Measurements from ENCODE around the gene ARID3B. TPM values are rescaled to one million over a fixed set of nuclear protein-coding genes. Genes with fewer than 3 reads are reported as not detected.

ARID3B gene, protein sequence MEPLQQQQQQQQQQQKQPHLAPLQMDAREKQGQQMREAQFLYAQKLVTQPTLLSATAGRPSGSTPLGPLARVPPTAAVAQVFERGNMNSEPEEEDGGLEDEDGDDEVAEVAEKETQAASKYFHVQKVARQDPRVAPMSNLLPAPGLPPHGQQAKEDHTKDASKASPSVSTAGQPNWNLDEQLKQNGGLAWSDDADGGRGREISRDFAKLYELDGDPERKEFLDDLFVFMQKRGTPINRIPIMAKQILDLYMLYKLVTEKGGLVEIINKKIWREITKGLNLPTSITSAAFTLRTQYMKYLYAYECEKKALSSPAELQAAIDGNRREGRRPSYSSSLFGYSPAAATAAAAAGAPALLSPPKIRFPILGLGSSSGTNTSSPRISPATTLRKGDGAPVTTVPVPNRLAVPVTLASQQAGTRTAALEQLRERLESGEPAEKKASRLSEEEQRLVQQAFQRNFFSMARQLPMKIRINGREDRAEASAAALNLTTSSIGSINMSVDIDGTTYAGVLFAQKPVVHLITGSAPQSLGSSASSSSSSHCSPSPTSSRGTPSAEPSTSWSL
- 10 to 100 TPM; 36.2 to 48.7 (median 42.9) TPM for total RNA-seq
- 18.5 TPM for total RNA-seq (2013)
- 26.2 to 88.5 (median 44.5) reads per million in 29 experiments for total RNA-seq

DNA sequence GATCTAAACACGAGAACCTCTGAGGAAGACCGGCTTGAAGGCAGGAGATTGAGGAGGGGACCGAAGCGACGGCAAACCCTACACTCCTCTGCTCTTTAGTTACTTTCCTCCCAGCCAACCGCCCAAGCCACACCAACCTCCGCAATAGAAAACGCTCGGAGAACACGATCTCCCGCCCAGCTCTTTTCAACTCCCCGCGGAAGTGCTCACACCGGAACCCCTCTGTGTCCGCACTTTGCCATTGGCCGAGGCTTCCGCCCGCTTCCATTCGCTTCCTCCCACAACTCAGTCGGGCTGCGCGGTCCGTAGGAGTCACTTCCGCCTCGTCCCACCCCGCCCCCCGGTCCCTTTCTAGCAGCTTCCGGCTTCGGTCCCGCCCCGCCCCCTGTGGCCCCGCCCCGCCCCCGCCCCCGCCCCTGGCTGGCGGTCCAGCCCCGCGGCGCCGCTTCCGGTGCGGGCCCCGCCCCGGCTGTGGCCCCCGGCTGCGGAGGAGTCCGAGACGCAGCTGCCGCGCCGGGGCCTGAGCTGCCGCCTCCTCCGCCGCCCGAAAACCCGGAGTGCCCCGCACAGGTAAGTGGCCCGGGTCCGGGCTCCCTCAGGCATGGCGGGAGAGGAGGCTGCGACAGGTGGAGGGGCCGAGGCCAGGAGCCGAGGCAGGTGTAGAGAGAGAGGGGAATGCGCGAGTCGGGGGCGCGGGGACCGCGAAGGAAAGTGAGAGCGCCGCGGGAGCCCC lies at the start of gene ARID3B:
ARID3B (plus strand) TSS at position 460 of the 733 bp plus-strand sequence. CDS start 2,717 bp downstream, outside the sequence.
- peak within 1 kb of the TSS; percentile 92 to 96 for H3K27ac Mint-ChIP-seq
- under 1% methylated on average over 48 of the region's 73 CpGs for WGBS (ENCODE audit: insufficient coverage)

DNA sequence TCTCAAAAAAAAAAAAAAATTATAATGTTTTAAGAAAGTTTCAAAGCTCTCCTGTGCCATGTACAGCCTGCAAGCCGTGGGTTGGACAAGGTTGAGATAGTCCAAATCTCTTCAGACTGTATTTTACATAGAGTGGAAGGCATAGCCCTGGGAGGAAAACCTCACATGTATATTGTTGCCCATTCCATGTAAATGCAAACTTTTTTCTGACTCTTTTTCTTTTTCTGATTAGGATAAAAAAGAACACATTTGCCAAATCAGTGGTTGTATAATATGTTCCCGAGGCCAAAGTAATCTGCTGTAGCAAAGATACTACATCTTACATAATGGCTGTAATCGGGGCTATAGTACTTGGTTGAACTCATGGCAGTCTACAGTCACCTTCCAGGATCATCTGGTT lies 44.4 kb upstream of the ARID3B start:
- Histone ChIP-seq H3K27me3 (replicated peaks in 1 of 2; ENCODE audit: control insufficient read depth in 2 of 2, extremely low read depth in 1 of 2, insufficient read depth in 2 of 2, low read length in 1 of 2) (no peaks in the 10 kb centered on the region), H3K36me3 (ENCODE audit: control insufficient read depth in 2 of 2, extremely low read depth in 1 of 2, insufficient read depth in 1 of 2, low read length in 1 of 2) (peaks cover 0 to 2% of the 10 kb centered on the region in 2 donors), H3K4me3 (ENCODE audit: control insufficient read depth in 1 of 2, extremely low read depth in 1 of 2, low read length in 1 of 2) (no peak overlapping the region), H3K4me1 (ENCODE audit: control insufficient read depth in 1 of 2, extremely low read depth in 1 of 2, insufficient read depth in 2 of 2, low read length in 2 of 2) (no peaks in the 10 kb centered on the region), H3K9me3 (no peaks in the 10 kb centered on the region), H3K27ac (ENCODE audit: low read length) (no peak overlapping the region)
- POLR2A ChIA-PET = no interaction called here
- peaks cover 7% of the 10 kb centered on the region for H3K36me3 Mint-ChIP-seq
- H3K27me3 Mint-ChIP-seq = no peaks in the 10 kb centered on the region
- DNase-seq (no peak), ATAC-seq (replicated peaks in 1 of 4) (no peak)
- H3K4me1 Mint-ChIP-seq = no peaks in the 10 kb centered on the region
- H3K27ac Mint-ChIP-seq = no peak overlapping the region
- no peaks in the 10 kb centered on the region for H3K9me3 Mint-ChIP-seq
- no CpG with 5 or more reads among the region's 3 CpGs for WGBS (ENCODE audit: insufficient coverage)
- no peak overlapping the region for H3K4me3 Mint-ChIP-seq
- CTCF ChIA-PET = no interaction called here

More for the DNA sequence above, at the start of gene ARID3B:
- H3K4me1 Mint-ChIP-seq = peaks cover 52 to 62% (median 53%) of the 10 kb centered on the region in 3 donors
- ChIA-PET POLR2A (interaction anchor here (0.5 to 0.7 kb wide), 4 partner anchors 76 to 913 kb away, joined by 3 to 6 read pairs (median 3); no protein-coding TSS in a partner anchor), CTCF (interaction anchor here (0.6 to 1.2 kb wide), 8 partner anchors 14 to 239 kb away, joined by 3 to 8 read pairs (median 4); partner anchors contain the start of gene UBL7 (in 1 of the 2))
- H3K27me3 Mint-ChIP-seq = no peaks in the 10 kb centered on the region
- no peaks in the 10 kb centered on the region for H3K36me3 Mint-ChIP-seq
- H3K4me3 Mint-ChIP-seq = peak within 1 kb of the TSS; percentile 94 to 96 (median 95)
- peak within 1 kb of the TSS; percentile 75 for H3K27ac ChIP-seq (ENCODE audit: low read length)
- DNase-seq (peak; percentile 84 to 96 (median 93)), ATAC-seq (replicated peaks in 1 of 4) (peak; percentile 86 to 92 (median 89))
- H3K36me3 ChIP-seq (ENCODE audit: control insufficient read depth in 2 of 2, extremely low read depth in 1 of 2, insufficient read depth in 1 of 2, low read length in 1 of 2) = peaks cover 0 to 4% of the 10 kb centered on the region in 2 donors
- no peaks in the 10 kb centered on the region for H3K9me3 ChIP-seq
- H3K27me3 ChIP-seq (replicated peaks in 1 of 2; ENCODE audit: control insufficient read depth in 2 of 2, extremely low read depth in 1 of 2, insufficient read depth in 2 of 2, low read length in 1 of 2) = no peaks in the 10 kb centered on the region
- no peaks in the 10 kb centered on the region for H3K9me3 Mint-ChIP-seq
- peaks cover 29 to 32% of the 10 kb centered on the region in 2 experiments for H3K4me1 ChIP-seq (ENCODE audit: control insufficient read depth in 1 of 2, extremely low read depth in 1 of 2, insufficient read depth in 2 of 2, low read length in 2 of 2)
- H3K4me3 ChIP-seq (ENCODE audit: control insufficient read depth in 1 of 2, extremely low read depth in 1 of 2, low read length in 1 of 2) = peak within 1 kb of the TSS; percentile 84 to 96

DNA sequence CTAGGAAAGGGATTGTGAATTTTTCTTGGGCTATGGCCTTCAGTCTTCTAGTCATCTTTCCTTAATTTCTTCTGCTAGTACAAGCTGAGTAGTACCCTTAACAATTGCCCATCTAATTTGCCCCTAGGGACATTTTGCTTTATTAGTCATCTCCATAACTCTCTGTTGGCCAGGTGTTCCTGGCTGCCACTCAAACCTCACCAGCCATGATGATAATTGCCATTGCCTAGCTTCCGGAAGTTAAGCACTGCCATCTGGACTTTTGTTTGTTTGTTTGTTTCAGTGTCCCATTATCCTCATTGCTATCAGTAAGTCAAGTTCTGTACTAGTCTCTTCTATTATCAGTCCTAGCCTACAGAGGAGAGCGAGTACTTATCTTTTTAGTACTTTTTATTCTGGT lies 43.4 kb upstream of the ARID3B start:
- H3K9me3 ChIP-seq = no peaks in the 10 kb centered on the region
- WGBS (ENCODE audit: insufficient coverage) = 100% methylated on average over 2 of the region's 2 CpGs
- ChIA-PET POLR2A (no interaction called here), CTCF (no interaction called here)
- Mint-ChIP-seq H3K4me3 (no peak overlapping the region), H3K4me1 (no peaks in the 10 kb centered on the region), H3K9me3 (no peaks in the 10 kb centered on the region), H3K27ac (no peak overlapping the region), H3K36me3 (peaks cover 8% of the 10 kb centered on the region), H3K27me3 (no peaks in the 10 kb centered on the region)
- no peaks in the 10 kb centered on the region for H3K4me1 ChIP-seq (ENCODE audit: control insufficient read depth in 1 of 2, extremely low read depth in 1 of 2, insufficient read depth in 2 of 2, low read length in 2 of 2)
- peaks cover 0 to 2% of the 10 kb centered on the region in 2 donors for H3K36me3 ChIP-seq (ENCODE audit: control insufficient read depth in 2 of 2, extremely low read depth in 1 of 2, insufficient read depth in 1 of 2, low read length in 1 of 2)
- no peak overlapping the region for H3K27ac ChIP-seq (ENCODE audit: low read length)
- no peaks in the 10 kb centered on the region for H3K27me3 ChIP-seq (replicated peaks in 1 of 2; ENCODE audit: control insufficient read depth in 2 of 2, extremely low read depth in 1 of 2, insufficient read depth in 2 of 2, low read length in 1 of 2)
- DNase-seq (no peak), ATAC-seq (replicated peaks in 1 of 4) (no peak)
- no peak overlapping the region for H3K4me3 ChIP-seq (ENCODE audit: control insufficient read depth in 1 of 2, extremely low read depth in 1 of 2, low read length in 1 of 2)

DNA sequence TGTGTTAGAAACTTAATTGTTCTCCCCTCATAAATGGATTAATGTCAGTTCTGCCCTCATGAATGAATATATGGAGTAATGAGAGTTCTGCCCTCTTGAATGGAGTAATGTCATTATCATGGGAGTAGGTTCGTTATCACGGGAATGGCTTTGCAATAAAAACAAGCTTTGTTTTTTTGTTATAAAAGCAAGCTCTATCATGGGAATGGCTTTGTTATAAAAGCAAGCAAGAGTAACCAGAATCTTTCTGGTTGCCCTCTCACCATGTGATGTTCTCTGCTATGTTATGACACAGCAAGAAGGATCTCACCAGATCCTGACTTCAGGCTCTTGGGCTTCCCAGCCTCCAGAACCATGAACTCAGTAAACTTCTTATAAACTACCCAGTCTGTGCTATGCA lies 41.7 kb upstream of the ARID3B start:
- ChIA-PET CTCF (interaction anchor here in 1 of 2 donors (1.0 kb wide), 1 partner anchor 14 kb away, joined by 3 read pairs; no protein-coding TSS in a partner anchor), POLR2A (interaction anchor here in 1 of 2 donors (0.6 kb wide), 2 partner anchors 40 to 479 kb away, joined by 3 to 10 read pairs; no protein-coding TSS in a partner anchor)
- DNase-seq (no peak), ATAC-seq (replicated peaks in 1 of 4) (no peak)
- WGBS (ENCODE audit: insufficient coverage) = no CpG with 5 or more reads among the region's 2 CpGs
- no peaks in the 10 kb centered on the region for H3K27me3 Mint-ChIP-seq
- H3K4me1 Mint-ChIP-seq = no peaks in the 10 kb centered on the region
- H3K36me3 Mint-ChIP-seq = peaks cover 16% of the 10 kb centered on the region
- no peak overlapping the region for H3K4me3 ChIP-seq (ENCODE audit: control insufficient read depth in 1 of 2, extremely low read depth in 1 of 2, low read length in 1 of 2)
- no peaks in the 10 kb centered on the region for H3K36me3 ChIP-seq (ENCODE audit: control insufficient read depth in 2 of 2, extremely low read depth in 1 of 2, insufficient read depth in 1 of 2, low read length in 1 of 2)
- no peaks in the 10 kb centered on the region for H3K9me3 Mint-ChIP-seq
- H3K4me3 Mint-ChIP-seq = no peak overlapping the region
- H3K27ac ChIP-seq (ENCODE audit: low read length) = no peak overlapping the region
- no peak overlapping the region for H3K27ac Mint-ChIP-seq
- no peaks in the 10 kb centered on the region for H3K27me3 ChIP-seq (replicated peaks in 1 of 2; ENCODE audit: control insufficient read depth in 2 of 2, extremely low read depth in 1 of 2, insufficient read depth in 2 of 2, low read length in 1 of 2)
- no peaks in the 10 kb centered on the region for H3K9me3 ChIP-seq
- no peaks in the 10 kb centered on the region for H3K4me1 ChIP-seq (ENCODE audit: control insufficient read depth in 1 of 2, extremely low read depth in 1 of 2, insufficient read depth in 2 of 2, low read length in 2 of 2)

DNA sequence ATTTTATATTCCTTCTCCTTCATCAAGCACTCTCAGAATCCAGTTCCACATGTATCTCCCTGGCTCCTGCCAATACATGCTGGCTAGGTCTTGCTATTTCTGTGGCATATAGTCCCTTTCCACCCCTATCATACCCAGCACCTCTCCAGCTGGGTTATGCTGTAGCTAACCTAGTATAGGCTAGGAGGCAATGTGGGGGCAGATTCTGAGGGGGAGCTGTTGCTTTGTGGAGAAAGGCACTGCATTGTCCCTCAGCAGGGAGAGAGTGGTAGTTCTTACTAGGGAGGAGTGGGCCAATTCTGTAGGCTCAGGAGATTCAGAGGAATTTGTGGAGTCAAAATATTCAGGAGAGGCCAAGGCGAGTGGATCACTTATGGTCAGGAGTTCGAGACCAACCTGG lies 40.6 kb upstream of the ARID3B start:
- ATAC-seq (replicated peaks in 1 of 4) (no peak), DNase-seq (no peak)
- CTCF ChIA-PET = interaction anchor here in 1 of 2 donors (1.0 kb wide), 1 partner anchor 15 kb away, joined by 3 read pairs; no protein-coding TSS in a partner anchor
- no peak overlapping the region for H3K27ac Mint-ChIP-seq
- no peak overlapping the region for H3K4me3 ChIP-seq (ENCODE audit: control insufficient read depth in 1 of 2, extremely low read depth in 1 of 2, low read length in 1 of 2)
- peaks cover 22% of the 10 kb centered on the region for H3K36me3 Mint-ChIP-seq
- no peaks in the 10 kb centered on the region for H3K27me3 Mint-ChIP-seq
- no peaks in the 10 kb centered on the region for H3K36me3 ChIP-seq (ENCODE audit: control insufficient read depth in 2 of 2, extremely low read depth in 1 of 2, insufficient read depth in 1 of 2, low read length in 1 of 2)
- POLR2A ChIA-PET = no interaction called here
- no peaks in the 10 kb centered on the region for H3K9me3 Mint-ChIP-seq
- H3K4me1 ChIP-seq (ENCODE audit: control insufficient read depth in 1 of 2, extremely low read depth in 1 of 2, insufficient read depth in 2 of 2, low read length in 2 of 2) = no peaks in the 10 kb centered on the region
- no peak overlapping the region for H3K4me3 Mint-ChIP-seq
- H3K9me3 ChIP-seq = no peaks in the 10 kb centered on the region
- 100% methylated on average over 1 of the region's 2 CpGs for WGBS (ENCODE audit: insufficient coverage)
- no peaks in the 10 kb centered on the region for H3K27me3 ChIP-seq (replicated peaks in 1 of 2; ENCODE audit: control insufficient read depth in 2 of 2, extremely low read depth in 1 of 2, insufficient read depth in 2 of 2, low read length in 1 of 2)
- H3K27ac ChIP-seq (ENCODE audit: low read length) = no peak overlapping the region
- H3K4me1 Mint-ChIP-seq = no peaks in the 10 kb centered on the region

DNA sequence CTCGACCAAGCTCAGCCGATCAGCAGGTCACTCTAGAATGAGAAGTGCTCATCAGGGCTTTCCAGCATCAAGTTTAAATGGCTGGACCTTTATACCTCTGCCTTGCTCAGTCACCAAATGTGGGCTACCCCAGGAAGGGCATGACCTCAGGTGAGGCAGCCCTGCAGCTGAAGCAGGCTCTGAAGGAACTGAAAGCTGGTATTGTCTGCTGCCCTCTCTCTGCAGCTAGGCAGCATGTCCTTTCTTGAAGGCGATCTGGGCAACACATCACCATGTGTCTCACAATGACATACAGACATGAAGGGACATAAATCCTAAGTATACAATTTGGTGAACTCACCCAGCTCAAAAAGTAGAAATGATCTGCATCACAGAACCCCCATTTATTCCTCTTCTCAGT lies 38.7 kb upstream of the ARID3B start:
- Histone ChIP-seq H3K27me3 (replicated peaks in 1 of 2; ENCODE audit: control insufficient read depth in 2 of 2, extremely low read depth in 1 of 2, insufficient read depth in 2 of 2, low read length in 1 of 2) (no peaks in the 10 kb centered on the region), H3K4me3 (ENCODE audit: control insufficient read depth in 1 of 2, extremely low read depth in 1 of 2, low read length in 1 of 2) (no peak overlapping the region), H3K27ac (ENCODE audit: low read length) (no peak overlapping the region), H3K9me3 (no peaks in the 10 kb centered on the region), H3K36me3 (ENCODE audit: control insufficient read depth in 2 of 2, extremely low read depth in 1 of 2, insufficient read depth in 1 of 2, low read length in 1 of 2) (peaks cover 0 to 2% of the 10 kb centered on the region in 2 donors), H3K4me1 (ENCODE audit: control insufficient read depth in 1 of 2, extremely low read depth in 1 of 2, insufficient read depth in 2 of 2, low read length in 2 of 2) (no peaks in the 10 kb centered on the region)
- no peaks in the 10 kb centered on the region for H3K9me3 Mint-ChIP-seq
- no peak overlapping the region for H3K27ac Mint-ChIP-seq
- no peaks in the 10 kb centered on the region for H3K27me3 Mint-ChIP-seq
- H3K4me1 Mint-ChIP-seq = no peaks in the 10 kb centered on the region
- ATAC-seq (replicated peaks in 1 of 4) (no peak), DNase-seq (no peak)
- peaks cover 30% of the 10 kb centered on the region for H3K36me3 Mint-ChIP-seq
- no peak overlapping the region for H3K4me3 Mint-ChIP-seq
- ChIA-PET POLR2A (interaction anchor here in 1 of 2 donors (0.6 kb wide), 1 partner anchor 31 kb away, joined by 5 read pairs; no protein-coding TSS in a partner anchor), CTCF (no interaction called here)
- WGBS (ENCODE audit: insufficient coverage) = 71% methylated on average over 3 of the region's 3 CpGs
